K562 (cell line): ENCODE results near the gene BCAR1. TPM values are rescaled to one million over a fixed set of nuclear protein-coding genes. Genes with fewer than 3 reads are reported as not detected.

Source experiments
- ATAC-seq: fragments of 200-7000 bp; cut with Tn5 transposase; 3 replicates; pipeline ENCODE4 v1.9.1; 2020; ENCODE audit warnings: moderate library complexity
- BruUV-seq: library from RNA; stranded (reverse); fragments of 400-500 nt; replicated peaks from 2 replicates; lab custom pipeline; 2021; lab: Mats Ljungman, UMichigan
- CTCF ChIA-PET: fragments of 300-600 bp; formaldehyde crosslinking; extraction: SDS; loops from one replicate; lab custom pipeline; 2021; ENCODE audit warnings: low intra/inter-chr PET ratio; lab: Yijun Ruan, JAX
- POLR2A ChIA-PET: fragments of 300-600, 350-650 bp; sonication (Branson Sonifier 250); formaldehyde crosslinking; extraction: SDS; loops from one replicate; lab custom pipeline; 2021; ENCODE audit warnings: antibody characterized with exemption, inconsistent platforms; lab: Yijun Ruan, JAX
- DNase-seq, 4 experiments: peaks; one replicate each; pipeline versions ENCODE4 v3.0.0 to v3.0.0-alpha.2; 2011 to 2018; ENCODE audit warnings: low spot score in 3 of 4, mixed read lengths in 3 of 4; ENCODE audit errors: extremely low read depth in 1 of 4
- FAIRE-seq: peaks from 2 replicates; lab custom pipeline; 2011; peaks lifted over from hg19 to GRCh38; lab: Jason Lieb, UNC
- H2AFZ ChIP-seq: 2 replicates; pipeline ENCODE4 v1.6.0; 2011; ENCODE audit warnings: low read depth, low read length, control low read depth, inconsistent platforms
- H3K27ac ChIP-seq: fragments of 200-600 bp; 3 replicates; pipeline ENCODE4 v1.8.0; 2011; ENCODE audit warnings: low read depth, mild to moderate bottlenecking, control low read depth, inconsistent platforms, low read length, moderate library complexity, mixed read lengths; ENCODE audit errors: extremely low read depth
- H3K27me3 ChIP-seq, 2 experiments: fragments of 300-600 bp in 1 of 2; 2 replicates in 1 of 2; 3 replicates in 1 of 2; pipeline versions ENCODE4 v1.6.0 to v1.8.0; 2011; ENCODE audit warnings: inconsistent platforms in 2 of 2, low read length in 2 of 2, mild to moderate bottlenecking in 1 of 2, mixed read lengths in 1 of 2, moderate library complexity in 1 of 2; ENCODE audit not compliant: control insufficient read depth in 2 of 2, insufficient read depth in 2 of 2
- H3K36me3 ChIP-seq: fragments of 300-600 bp; 3 replicates; pipeline ENCODE4 v1.8.0; 2011; ENCODE audit warnings: mild to moderate bottlenecking, low read length, inconsistent platforms; ENCODE audit not compliant: control insufficient read depth, insufficient read depth
- H3K4me1 ChIP-seq, 2 experiments: fragments of 200-600 bp in 1 of 2; replicated peaks in 1 of 2; 2 replicates in 1 of 2; 3 replicates in 1 of 2; pipeline versions ENCODE4 v1.5.1 to v1.8.0; 2011; ENCODE audit warnings: inconsistent platforms in 2 of 2, low read length in 2 of 2, mild to moderate bottlenecking in 1 of 2, mixed read lengths in 1 of 2, moderate library complexity in 1 of 2; ENCODE audit not compliant: control insufficient read depth in 2 of 2, insufficient read depth in 2 of 2
- H3K4me2 ChIP-seq: 2 replicates; pipeline ENCODE4 v1.6.1; 2011; ENCODE audit warnings: low read length, control low read depth, inconsistent platforms, mixed read lengths; ENCODE audit not compliant: insufficient read depth
- H3K4me3 ChIP-seq: fragments of 200-600 bp; sonication (generic), shearing (Covaris generic); 2 replicates; pipeline ENCODE4 v1.5.1; 2016; ENCODE audit warnings: control low read depth, inconsistent platforms
- H3K79me2 ChIP-seq: fragments of 200-600 bp; 3 replicates; pipeline ENCODE4 v1.8.0; 2011; ENCODE audit warnings: low read length, inconsistent platforms; ENCODE audit not compliant: control insufficient read depth, insufficient read depth
- H3K9ac ChIP-seq, 2 experiments: 2 replicates each; pipeline versions ENCODE4 v1.6.0 to v1.6.1; 2011; ENCODE audit warnings: low read depth in 2 of 2, low read length in 2 of 2, control low read depth in 1 of 2, inconsistent platforms in 1 of 2, mild to moderate bottlenecking in 1 of 2, mixed read lengths in 1 of 2; ENCODE audit not compliant: insufficient read depth in 1 of 2
- H3K9me1 ChIP-seq: one replicate; pipeline ENCODE4 v1.6.0; 2011; ENCODE audit warnings: inconsistent platforms, mild to moderate bottlenecking, low read length, moderate library complexity; ENCODE audit not compliant: control insufficient read depth, insufficient read depth
- H3K9me3 ChIP-seq: replicated peaks from 2 replicates; pipeline ENCODE4 v1.5.1; 2011; ENCODE audit warnings: low read depth, low read length, inconsistent platforms; ENCODE audit not compliant: control insufficient read depth, insufficient read depth
- H4K20me1 ChIP-seq: replicated peaks from 2 replicates; pipeline ENCODE4 v1.6.1; 2011; ENCODE audit warnings: low read length, inconsistent platforms, mixed read lengths; ENCODE audit not compliant: control insufficient read depth, insufficient read depth
- KDM2B ChIP-seq: fragments of 250-450 bp; sonication (Bioruptor Pico); IDR thresholded peaks from 2 replicates; pipeline ENCODE4 v1.8.0; 2021; ENCODE audit warnings: mild to moderate bottlenecking, moderate library complexity
- PHF20 ChIP-seq: fragments of 450-650 bp; IDR thresholded peaks from 2 replicates; pipeline ENCODE4 v1.6.1; 2018; ENCODE audit not compliant: partially characterized antibody
- RAD21 ChIP-seq, 2 experiments: fragments of 250-450 bp in 1 of 2; fragments of 450-650 bp in 1 of 2; sonication (Bioruptor Pico) in 1 of 2; formaldehyde crosslinking in 1 of 2; IDR thresholded peaks in 1 of 2; conservative IDR thresholded peaks in 1 of 2; 2 replicates each; pipeline versions ENCODE4 v1.4.0 to v1.8.0; 2020 to 2022; ENCODE audit warnings: mild to moderate bottlenecking in 2 of 2, moderate library complexity in 1 of 2
- SIN3A ChIP-seq, 2 experiments: fragments of 150-350 bp in 1 of 2; IDR thresholded peaks; 2 replicates each; pipeline ENCODE4 v1.6.1; 2011 to 2016; ENCODE audit warnings: borderline replicate concordance in 2 of 2, low read depth in 2 of 2, low read length in 2 of 2, mild to moderate bottlenecking in 2 of 2, moderate library complexity in 2 of 2; ENCODE audit not compliant: control insufficient read depth in 1 of 2
- WGBS: fragments of 100-300 bp; shearing (Covaris generic); methylation state at CpG from one replicate; pipeline ENCODE4 v1.1.6; 2016; ENCODE audit warnings: low coverage, mixed read lengths; ENCODE audit not compliant: insufficient coverage; ENCODE audit errors: missing lambda C conversion rate; 5-methylcytosine and 5-hydroxymethylcytosine counted together
- in situ Hi-C: fragments of 300-500 bp; cut with MboI; formaldehyde crosslinking; loops from 4 replicates; pipeline ENCODE4 v1.15.0; 2018; ENCODE audit warnings: inconsistent platforms, mixed read lengths
- intact Hi-C: fragments of 100-400 bp; cut with micrococcal nuclease; formaldehyde crosslinking; loops from 2 replicates; pipeline ENCODE4 v1.14.2; 2022
- polyA plus RNA-seq, 8 experiments: library from polyadenylated mRNA; depleted of rRNA in 4 of 8; stranded (reverse) in 5 of 8; unstranded in 3 of 8; fragments of >200 nt; fragmentation: Nextera tagmentation in 2 of 8; fragmentation: Illumina TruSeq in 1 of 8; extraction: Ambion mirVana in 2 of 8; extraction: Trizol in 1 of 8; gene quantifications; 2 replicates each; pipeline versions ENCODE4 v1.2.1 to v1.2.3, GENCODE V29; 2011 to 2014; ENCODE audit warnings: inconsistent platforms in 1 of 8, missing spikeins in 1 of 8
- total RNA-seq, 7 experiments: library from RNA; depleted of rRNA in 6 of 7; stranded (reverse); fragments of >200 nt in 6 of 7; fragmentation: Illumina TruSeq in 2 of 7; extraction: Trizol in 2 of 7; gene quantifications; 2 replicates each; pipeline versions ENCODE4 v1.2.1 to v1.2.3, GENCODE V29; 2011 to 2021; ENCODE audit warnings: low replicate concordance in 1 of 7
- TF ChIP-seq, protein P1 (sequence below): fragments of 450-650 bp; IDR thresholded peaks from 2 replicates; pipeline ENCODE4 v1.6.1; 2014; ENCODE audit warnings: low read depth, mild to moderate bottlenecking, moderate library complexity, borderline replicate concordance
- TF ChIP-seq, protein P2 (sequence below): sonication (generic); formaldehyde crosslinking; IDR thresholded peaks from 2 replicates; pipeline ENCODE4 v1.8.0; 2022; ENCODE audit warnings: missing genetic modification reagents, mild to moderate bottlenecking, moderate library complexity, borderline replicate concordance

BCAR1 gene
- total and polyA plus RNA-seq, 9 of the 15 experiments (the other 6 are each of a cell fraction or from before 2014, with no cell fraction given) = 0.10 to 26.3 (median 3.6) TPM

DNA sequence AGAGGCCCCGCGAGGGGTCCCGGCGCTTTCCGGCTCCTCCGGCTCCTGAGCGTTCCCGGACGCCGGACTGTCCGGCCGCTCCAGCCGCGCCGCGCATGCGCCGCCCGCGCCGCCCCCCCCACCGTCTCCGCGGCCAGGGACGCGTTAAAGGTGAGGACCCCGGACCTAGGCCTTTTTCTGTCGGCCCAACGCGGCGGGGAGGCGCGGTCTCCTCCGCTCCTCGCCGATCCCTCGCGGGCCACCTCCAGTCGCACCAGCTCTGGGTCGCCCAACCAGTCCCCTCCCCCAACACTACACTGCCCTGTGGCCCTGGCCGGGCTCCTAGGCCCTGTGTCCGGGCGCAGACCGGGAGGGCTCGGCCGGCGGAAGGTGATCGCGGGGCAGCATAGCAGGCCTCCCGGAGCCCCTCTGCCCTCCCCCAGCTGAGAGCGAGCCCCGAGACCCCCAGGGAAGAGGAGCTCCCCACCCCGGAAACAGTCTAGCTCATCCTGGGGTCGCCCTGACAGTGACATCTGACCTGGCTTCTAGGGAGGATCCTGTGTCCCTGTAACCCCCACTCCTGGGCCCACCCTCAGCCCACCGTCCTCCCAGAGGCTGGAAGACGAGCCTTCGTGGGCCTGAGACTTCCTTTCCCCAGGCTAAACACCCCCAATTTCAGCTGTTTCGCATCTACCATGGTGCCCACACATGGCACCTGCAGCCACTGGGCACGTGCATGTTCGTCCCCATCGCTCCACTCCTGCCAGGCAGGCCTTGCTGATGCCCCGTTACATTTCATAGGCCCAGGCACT is 14.7 kb upstream of the BCAR1 start:
- peak overlapping the region; percentile 78 for H3K27ac ChIP-seq
- FAIRE-seq = peak; percentile 61
- 0 out of 2 replicates have a peak, but pooled peaks have one; percentile 81 for TF ChIP-seq KDM2B (CRISPR knock-in tag)
- 0 out of 4 replicates have a peak, but pooled peaks of 1 of the 2 experiments have one; percentile 9 for TF ChIP-seq SIN3A (IDR thresholded peaks at IDR 0.05; ENCODE audit: borderline replicate concordance in 2 of 2, control insufficient read depth in 1 of 2, low read depth in 2 of 2, low read length in 2 of 2)
- TF ChIP-seq, protein P1, sequence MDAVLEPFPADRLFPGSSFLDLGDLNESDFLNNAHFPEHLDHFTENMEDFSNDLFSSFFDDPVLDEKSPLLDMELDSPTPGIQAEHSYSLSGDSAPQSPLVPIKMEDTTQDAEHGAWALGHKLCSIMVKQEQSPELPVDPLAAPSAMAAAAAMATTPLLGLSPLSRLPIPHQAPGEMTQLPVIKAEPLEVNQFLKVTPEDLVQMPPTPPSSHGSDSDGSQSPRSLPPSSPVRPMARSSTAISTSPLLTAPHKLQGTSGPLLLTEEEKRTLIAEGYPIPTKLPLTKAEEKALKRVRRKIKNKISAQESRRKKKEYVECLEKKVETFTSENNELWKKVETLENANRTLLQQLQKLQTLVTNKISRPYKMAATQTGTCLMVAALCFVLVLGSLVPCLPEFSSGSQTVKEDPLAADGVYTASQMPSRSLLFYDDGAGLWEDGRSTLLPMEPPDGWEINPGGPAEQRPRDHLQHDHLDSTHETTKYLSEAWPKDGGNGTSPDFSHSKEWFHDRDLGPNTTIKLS = no peak
- TF ChIP-seq, protein P2, sequence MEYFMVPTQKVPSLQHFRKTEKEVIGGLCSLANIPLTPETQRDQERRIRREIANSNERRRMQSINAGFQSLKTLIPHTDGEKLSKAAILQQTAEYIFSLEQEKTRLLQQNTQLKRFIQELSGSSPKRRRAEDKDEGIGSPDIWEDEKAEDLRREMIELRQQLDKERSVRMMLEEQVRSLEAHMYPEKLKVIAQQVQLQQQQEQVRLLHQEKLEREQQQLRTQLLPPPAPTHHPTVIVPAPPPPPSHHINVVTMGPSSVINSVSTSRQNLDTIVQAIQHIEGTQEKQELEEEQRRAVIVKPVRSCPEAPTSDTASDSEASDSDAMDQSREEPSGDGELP = peak; percentile 49; the same call in 1 of the 2 replicates
- TF ChIP-seq PHF20 = peak; percentile 89
- TF ChIP-seq RAD21 (CRISPR knock-in tag; conservative IDR thresholded peaks at IDR 0.05 in 1 of 2, IDR thresholded peaks at IDR 0.05 in 1 of 2) = 0 out of 4 replicates have a peak, but pooled peaks of 1 of the 2 experiments have one; percentile 18

More for the DNA sequence above, 14.7 kb upstream of the BCAR1 start:
- H3K9me1 ChIP-seq = no peaks in the 10 kb centered on the region
- TSS peak; percentile 76 for BruUV-seq
- no peaks in the 10 kb centered on the region for H3K27me3 ChIP-seq
- H3K4me3 ChIP-seq = peak overlapping the region; percentile 91
- ChIA-PET POLR2A (interaction anchor here (1.2 to 1.6 kb wide), 2 partner anchors 15 to 113 kb away, joined by 3 to 5 read pairs; no protein-coding TSS in a partner anchor), CTCF (interaction anchor here (0.7 kb wide), 1 partner anchor 350 kb away, joined by 3 read pairs; no protein-coding TSS in a partner anchor)
- peak overlapping the region; percentile 94 for H2AFZ ChIP-seq
- H3K9ac ChIP-seq = peak overlapping the region; percentile 82 to 92
- peaks cover 6% of the 10 kb centered on the region; the same call in 1 of the 3 replicates for H3K79me2 ChIP-seq
- H3K36me3 ChIP-seq = no peaks in the 10 kb centered on the region
- peaks cover 4 to 53% of the 10 kb centered on the region in 2 experiments; a peak in 3 of 5 replicates for H3K4me1 ChIP-seq
- peak overlapping the region; percentile 72 for H3K4me2 ChIP-seq
- in situ Hi-C loops = no loop called here
- 22% methylated on average over 28 of the region's 62 CpGs for WGBS
- DNase-seq (peak; percentile 85 to 95 (median 94)), ATAC-seq (peak; percentile 85)
- intact Hi-C loops = no loop called here
- H3K9me3 ChIP-seq = no peaks in the 10 kb centered on the region
- H4K20me1 ChIP-seq = no peaks in the 10 kb centered on the region
